Testis (tissue), 2 donors: ENCODE measurements around the gene NRP2.

ENCODE experiments used
- POLR2A ChIP-seq: fragments of 450-650 bp; IDR thresholded peaks from one replicate; pipeline ENCODE4 v1.6.1; 2017; ENCODE audit warnings: antibody characterized with exemption, mild to moderate bottlenecking, moderate library complexity
- TF ChIP-seq, protein P1 (sequence below), 3 experiments: fragments of 450-650 bp in 2 of 3; fragments of 200-600 bp in 1 of 3; sonication (generic) in 1 of 3; IDR thresholded peaks; one replicate each; pipeline ENCODE4 v1.5.1; 2016 to 2019; ENCODE audit warnings: antibody characterized with exemption in 3 of 3, mild to moderate bottlenecking in 2 of 3, moderate library complexity in 1 of 3

DNA sequence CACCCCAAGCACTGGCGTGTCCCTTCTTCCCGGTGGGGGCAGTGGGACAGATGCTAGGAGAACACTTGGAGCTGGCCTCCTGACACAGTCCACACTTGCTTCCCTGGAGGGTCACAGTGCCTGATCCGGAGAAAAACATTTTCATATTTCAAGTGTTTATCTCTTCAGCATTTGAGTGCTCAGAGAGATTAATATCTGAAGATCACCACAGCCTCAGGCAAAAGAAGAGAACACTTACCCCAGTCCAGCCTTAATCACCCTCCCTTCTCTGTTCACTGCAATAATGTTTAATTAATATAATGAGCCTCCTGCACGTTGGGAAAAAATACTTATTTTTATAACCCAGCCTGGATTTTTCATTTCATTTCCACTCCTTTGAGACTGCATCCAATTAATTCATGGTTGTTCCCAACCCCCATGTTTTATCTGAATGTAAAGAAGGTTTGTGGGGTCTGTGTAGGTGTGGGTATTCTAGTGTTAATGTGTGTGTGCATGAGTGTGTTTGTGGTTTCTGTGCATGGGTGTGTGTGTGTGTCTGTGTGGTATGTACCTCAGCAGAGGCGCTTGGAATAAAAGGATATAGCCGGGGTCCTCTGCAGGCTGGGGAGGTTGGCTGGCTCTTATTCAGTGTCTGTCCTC, 72.1 kb downstream of the NRP2 start:
- TF ChIP-seq, protein P1, sequence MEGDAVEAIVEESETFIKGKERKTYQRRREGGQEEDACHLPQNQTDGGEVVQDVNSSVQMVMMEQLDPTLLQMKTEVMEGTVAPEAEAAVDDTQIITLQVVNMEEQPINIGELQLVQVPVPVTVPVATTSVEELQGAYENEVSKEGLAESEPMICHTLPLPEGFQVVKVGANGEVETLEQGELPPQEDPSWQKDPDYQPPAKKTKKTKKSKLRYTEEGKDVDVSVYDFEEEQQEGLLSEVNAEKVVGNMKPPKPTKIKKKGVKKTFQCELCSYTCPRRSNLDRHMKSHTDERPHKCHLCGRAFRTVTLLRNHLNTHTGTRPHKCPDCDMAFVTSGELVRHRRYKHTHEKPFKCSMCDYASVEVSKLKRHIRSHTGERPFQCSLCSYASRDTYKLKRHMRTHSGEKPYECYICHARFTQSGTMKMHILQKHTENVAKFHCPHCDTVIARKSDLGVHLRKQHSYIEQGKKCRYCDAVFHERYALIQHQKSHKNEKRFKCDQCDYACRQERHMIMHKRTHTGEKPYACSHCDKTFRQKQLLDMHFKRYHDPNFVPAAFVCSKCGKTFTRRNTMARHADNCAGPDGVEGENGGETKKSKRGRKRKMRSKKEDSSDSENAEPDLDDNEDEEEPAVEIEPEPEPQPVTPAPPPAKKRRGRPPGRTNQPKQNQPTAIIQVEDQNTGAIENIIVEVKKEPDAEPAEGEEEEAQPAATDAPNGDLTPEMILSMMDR (IDR thresholded peaks at IDR 0.05), result no peak
- no peak for TF ChIP-seq POLR2A
